Measurements from ENCODE around the gene CTXND1. TPM values are rescaled to one million over a fixed set of nuclear protein-coding genes. Genes with fewer than 3 reads are reported as not detected.

The CTXND1 gene
- total and polyA plus RNA-seq, 2 of the 8 experiments (the other 6 are each of a cell fraction or from before 2014, with no cell fraction given) = 0.03 TPM; not detected in 1

- no peak for TF ChIP-seq TAF7 (optimal IDR thresholded peaks at IDR 0.05; ENCODE audit: borderline replicate concordance, low read depth, low read length)
- TF ChIP-seq CBX5 (IDR thresholded peaks at IDR 0.05; ENCODE audit: low read depth, low read length) = no peak
- no peak for TF ChIP-seq SIN3A (conservative IDR thresholded peaks at IDR 0.05 in 1 of 2, IDR thresholded peaks at IDR 0.05 in 1 of 2; ENCODE audit: low read depth in 1 of 2, low read length in 2 of 2)
- no peak for TF ChIP-seq SRF (IDR thresholded peaks at IDR 0.05; ENCODE audit: low read depth, low read length)
- no peak for TF ChIP-seq TEAD4 (IDR thresholded peaks at IDR 0.05; ENCODE audit: low read depth, low read length)
- TF ChIP-seq, protein P1, sequence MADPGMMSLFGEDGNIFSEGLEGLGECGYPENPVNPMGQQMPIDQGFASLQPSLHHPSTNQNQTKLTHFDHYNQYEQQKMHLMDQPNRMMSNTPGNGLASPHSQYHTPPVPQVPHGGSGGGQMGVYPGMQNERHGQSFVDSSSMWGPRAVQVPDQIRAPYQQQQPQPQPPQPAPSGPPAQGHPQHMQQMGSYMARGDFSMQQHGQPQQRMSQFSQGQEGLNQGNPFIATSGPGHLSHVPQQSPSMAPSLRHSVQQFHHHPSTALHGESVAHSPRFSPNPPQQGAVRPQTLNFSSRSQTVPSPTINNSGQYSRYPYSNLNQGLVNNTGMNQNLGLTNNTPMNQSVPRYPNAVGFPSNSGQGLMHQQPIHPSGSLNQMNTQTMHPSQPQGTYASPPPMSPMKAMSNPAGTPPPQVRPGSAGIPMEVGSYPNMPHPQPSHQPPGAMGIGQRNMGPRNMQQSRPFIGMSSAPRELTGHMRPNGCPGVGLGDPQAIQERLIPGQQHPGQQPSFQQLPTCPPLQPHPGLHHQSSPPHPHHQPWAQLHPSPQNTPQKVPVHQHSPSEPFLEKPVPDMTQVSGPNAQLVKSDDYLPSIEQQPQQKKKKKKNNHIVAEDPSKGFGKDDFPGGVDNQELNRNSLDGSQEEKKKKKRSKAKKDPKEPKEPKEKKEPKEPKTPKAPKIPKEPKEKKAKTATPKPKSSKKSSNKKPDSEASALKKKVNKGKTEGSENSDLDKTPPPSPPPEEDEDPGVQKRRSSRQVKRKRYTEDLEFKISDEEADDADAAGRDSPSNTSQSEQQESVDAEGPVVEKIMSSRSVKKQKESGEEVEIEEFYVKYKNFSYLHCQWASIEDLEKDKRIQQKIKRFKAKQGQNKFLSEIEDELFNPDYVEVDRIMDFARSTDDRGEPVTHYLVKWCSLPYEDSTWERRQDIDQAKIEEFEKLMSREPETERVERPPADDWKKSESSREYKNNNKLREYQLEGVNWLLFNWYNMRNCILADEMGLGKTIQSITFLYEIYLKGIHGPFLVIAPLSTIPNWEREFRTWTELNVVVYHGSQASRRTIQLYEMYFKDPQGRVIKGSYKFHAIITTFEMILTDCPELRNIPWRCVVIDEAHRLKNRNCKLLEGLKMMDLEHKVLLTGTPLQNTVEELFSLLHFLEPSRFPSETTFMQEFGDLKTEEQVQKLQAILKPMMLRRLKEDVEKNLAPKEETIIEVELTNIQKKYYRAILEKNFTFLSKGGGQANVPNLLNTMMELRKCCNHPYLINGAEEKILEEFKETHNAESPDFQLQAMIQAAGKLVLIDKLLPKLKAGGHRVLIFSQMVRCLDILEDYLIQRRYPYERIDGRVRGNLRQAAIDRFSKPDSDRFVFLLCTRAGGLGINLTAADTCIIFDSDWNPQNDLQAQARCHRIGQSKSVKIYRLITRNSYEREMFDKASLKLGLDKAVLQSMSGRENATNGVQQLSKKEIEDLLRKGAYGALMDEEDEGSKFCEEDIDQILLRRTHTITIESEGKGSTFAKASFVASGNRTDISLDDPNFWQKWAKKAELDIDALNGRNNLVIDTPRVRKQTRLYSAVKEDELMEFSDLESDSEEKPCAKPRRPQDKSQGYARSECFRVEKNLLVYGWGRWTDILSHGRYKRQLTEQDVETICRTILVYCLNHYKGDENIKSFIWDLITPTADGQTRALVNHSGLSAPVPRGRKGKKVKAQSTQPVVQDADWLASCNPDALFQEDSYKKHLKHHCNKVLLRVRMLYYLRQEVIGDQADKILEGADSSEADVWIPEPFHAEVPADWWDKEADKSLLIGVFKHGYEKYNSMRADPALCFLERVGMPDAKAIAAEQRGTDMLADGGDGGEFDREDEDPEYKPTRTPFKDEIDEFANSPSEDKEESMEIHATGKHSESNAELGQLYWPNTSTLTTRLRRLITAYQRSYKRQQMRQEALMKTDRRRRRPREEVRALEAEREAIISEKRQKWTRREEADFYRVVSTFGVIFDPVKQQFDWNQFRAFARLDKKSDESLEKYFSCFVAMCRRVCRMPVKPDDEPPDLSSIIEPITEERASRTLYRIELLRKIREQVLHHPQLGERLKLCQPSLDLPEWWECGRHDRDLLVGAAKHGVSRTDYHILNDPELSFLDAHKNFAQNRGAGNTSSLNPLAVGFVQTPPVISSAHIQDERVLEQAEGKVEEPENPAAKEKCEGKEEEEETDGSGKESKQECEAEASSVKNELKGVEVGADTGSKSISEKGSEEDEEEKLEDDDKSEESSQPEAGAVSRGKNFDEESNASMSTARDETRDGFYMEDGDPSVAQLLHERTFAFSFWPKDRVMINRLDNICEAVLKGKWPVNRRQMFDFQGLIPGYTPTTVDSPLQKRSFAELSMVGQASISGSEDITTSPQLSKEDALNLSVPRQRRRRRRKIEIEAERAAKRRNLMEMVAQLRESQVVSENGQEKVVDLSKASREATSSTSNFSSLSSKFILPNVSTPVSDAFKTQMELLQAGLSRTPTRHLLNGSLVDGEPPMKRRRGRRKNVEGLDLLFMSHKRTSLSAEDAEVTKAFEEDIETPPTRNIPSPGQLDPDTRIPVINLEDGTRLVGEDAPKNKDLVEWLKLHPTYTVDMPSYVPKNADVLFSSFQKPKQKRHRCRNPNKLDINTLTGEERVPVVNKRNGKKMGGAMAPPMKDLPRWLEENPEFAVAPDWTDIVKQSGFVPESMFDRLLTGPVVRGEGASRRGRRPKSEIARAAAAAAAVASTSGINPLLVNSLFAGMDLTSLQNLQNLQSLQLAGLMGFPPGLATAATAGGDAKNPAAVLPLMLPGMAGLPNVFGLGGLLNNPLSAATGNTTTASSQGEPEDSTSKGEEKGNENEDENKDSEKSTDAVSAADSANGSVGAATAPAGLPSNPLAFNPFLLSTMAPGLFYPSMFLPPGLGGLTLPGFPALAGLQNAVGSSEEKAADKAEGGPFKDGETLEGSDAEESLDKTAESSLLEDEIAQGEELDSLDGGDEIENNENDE (IDR thresholded peaks at IDR 0.05; ENCODE audit: insufficient replicate concordance, low read length) = no peak
- TF ChIP-seq BACH1 (IDR thresholded peaks at IDR 0.05; ENCODE audit: low read length) = peak; percentile 91
- TF ChIP-seq NRF1 (IDR thresholded peaks at IDR 0.05; ENCODE audit: low read depth, low read length) = no peak
- no peak for TF ChIP-seq RBBP5 (IDR thresholded peaks at IDR 0.05; ENCODE audit: borderline replicate concordance, low read depth, low read length)
Observed at GRCh38 chr15:80188251-80188650, 63.8 kb downstream of the CTXND1 start (continued).

All from H1 (cell line).